Suprapubic skin (tissue), 4 donors: ENCODE results near the gene F5.
A peak's percentile ranks its signal among the peaks of the same experiment; 100 is the strongest.

ENCODE experiments used
- CTCF ChIP-seq, 2 donors: fragments of 200-600 bp in 1 of 2; fragments of 450-650 bp in 1 of 2; sonication (generic) in 1 of 2; IDR thresholded peaks; one replicate each; pipeline ENCODE4 v1.5.1; 2016 to 2019; ENCODE audit warnings: antibody characterized with exemption in 2 of 2, mild to moderate bottlenecking in 1 of 2, moderate library complexity in 1 of 2
- POLR2A ChIP-seq, 2 donors: fragments of 450-650 bp; IDR thresholded peaks; one replicate each; pipeline ENCODE4 v1.6.1; 2017; ENCODE audit warnings: antibody characterized with exemption in 2 of 2, mild to moderate bottlenecking in 2 of 2, moderate library complexity in 2 of 2
- POLR2AphosphoS5 ChIP-seq, 3 donors: sonication (generic); formaldehyde crosslinking; IDR thresholded peaks; one replicate each; pipeline ENCODE4 v1.6.1; 2017; ENCODE audit warnings: antibody characterized with exemption in 3 of 3

GRCh38 chr1:169550294-169550693, 36.0 kb downstream of the F5 start:
- TF ChIP-seq POLR2AphosphoS5 (IDR thresholded peaks at IDR 0.05) = no peak
- TF ChIP-seq POLR2A (IDR thresholded peaks at IDR 0.05) = no peak
- peak in 1 of 2 donors; percentile 8 for TF ChIP-seq CTCF (IDR thresholded peaks at IDR 0.05)
